ENCODE measurements around the gene CD244. TPM values are rescaled to one million over a fixed set of nuclear protein-coding genes. Genes with fewer than 3 reads are reported as not detected.

CD244 gene
- total and polyA plus RNA-seq, 7 donors: 0.03 to 0.63 (median 0.09) TPM; not detected in 3

DNA sequence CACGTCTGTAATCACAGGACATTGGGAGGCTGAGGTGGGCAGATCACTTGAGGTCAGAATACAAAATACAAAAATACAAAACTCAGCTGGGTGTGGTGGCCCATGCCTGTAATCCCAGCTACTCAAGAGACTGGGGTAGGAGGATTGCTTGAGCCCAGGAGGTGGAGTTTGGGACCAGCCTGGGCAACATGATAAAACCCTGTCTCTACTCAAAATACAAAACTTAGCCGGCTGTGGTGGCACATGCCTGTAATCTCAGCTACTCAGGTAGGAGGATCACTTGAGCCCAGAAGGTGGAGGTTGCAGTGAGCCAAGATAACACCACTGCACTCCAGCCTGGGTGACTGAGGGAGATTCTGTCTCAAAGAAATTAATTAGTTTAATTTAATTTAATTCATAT is 28.8 kb upstream of the CD244 start:
- no peak overlapping the region for H3K4me3 ChIP-seq
- intact Hi-C loops (cut with DNase I): no loop called here
- TF ChIP-seq, protein P1, sequence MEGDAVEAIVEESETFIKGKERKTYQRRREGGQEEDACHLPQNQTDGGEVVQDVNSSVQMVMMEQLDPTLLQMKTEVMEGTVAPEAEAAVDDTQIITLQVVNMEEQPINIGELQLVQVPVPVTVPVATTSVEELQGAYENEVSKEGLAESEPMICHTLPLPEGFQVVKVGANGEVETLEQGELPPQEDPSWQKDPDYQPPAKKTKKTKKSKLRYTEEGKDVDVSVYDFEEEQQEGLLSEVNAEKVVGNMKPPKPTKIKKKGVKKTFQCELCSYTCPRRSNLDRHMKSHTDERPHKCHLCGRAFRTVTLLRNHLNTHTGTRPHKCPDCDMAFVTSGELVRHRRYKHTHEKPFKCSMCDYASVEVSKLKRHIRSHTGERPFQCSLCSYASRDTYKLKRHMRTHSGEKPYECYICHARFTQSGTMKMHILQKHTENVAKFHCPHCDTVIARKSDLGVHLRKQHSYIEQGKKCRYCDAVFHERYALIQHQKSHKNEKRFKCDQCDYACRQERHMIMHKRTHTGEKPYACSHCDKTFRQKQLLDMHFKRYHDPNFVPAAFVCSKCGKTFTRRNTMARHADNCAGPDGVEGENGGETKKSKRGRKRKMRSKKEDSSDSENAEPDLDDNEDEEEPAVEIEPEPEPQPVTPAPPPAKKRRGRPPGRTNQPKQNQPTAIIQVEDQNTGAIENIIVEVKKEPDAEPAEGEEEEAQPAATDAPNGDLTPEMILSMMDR (IDR thresholded peaks at IDR 0.05): no peak
- H3K27ac ChIP-seq: no peak overlapping the region
- ATAC-seq (no peak), DNase-seq (no peak)
- peaks cover 0 to 2% (median 0%) of the 10 kb centered on the region in 3 donors for H3K27me3 ChIP-seq (ENCODE audit: insufficient read depth in 3 of 3, low read length in 2 of 3)
- no peaks in the 10 kb centered on the region for H3K36me3 ChIP-seq (ENCODE audit: insufficient read depth in 1 of 2, low read depth in 1 of 2)
- WGBS, 3 donors: 56 to 69% (median 59%) methylated on average over 2 of the region's 2 CpGs
- H3K9me3 ChIP-seq: no peaks in the 10 kb centered on the region
- H3K4me1 ChIP-seq: no peaks in the 10 kb centered on the region

DNA sequence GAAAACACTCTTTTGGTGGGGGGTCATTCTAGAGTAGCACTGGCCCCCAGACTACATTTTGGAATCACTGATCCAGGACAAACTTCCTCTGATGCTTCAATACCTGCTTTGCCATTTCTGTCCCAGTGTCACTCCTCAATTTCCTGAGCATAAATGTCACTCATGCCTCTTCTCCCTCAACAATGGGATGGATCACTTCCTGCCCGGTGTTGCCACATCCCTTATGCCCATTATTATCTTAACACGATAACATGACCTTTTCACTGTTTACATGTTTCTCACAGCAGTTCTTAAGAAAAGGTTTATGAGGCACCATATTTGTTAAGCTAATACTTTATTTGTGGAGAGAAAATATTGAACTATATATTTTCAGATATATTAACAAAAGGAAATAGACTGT is 26.2 kb upstream of the CD244 start:
- Histone ChIP-seq H3K4me1 (no peaks in the 10 kb centered on the region), H3K27ac (no peak overlapping the region), H3K4me3 (no peak overlapping the region), H3K9me3 (no peaks in the 10 kb centered on the region), H3K27me3 (ENCODE audit: insufficient read depth in 3 of 3, low read length in 2 of 3) (peaks cover 0 to 2% (median 2%) of the 10 kb centered on the region in 3 donors), H3K36me3 (ENCODE audit: insufficient read depth in 1 of 2, low read depth in 1 of 2) (no peaks in the 10 kb centered on the region)
- DNase-seq: no peak
- WGBS, 3 donors: 33 to 55% (median 40%) methylated on average over 2 of the region's 2 CpGs
- no peak for ATAC-seq
- TF ChIP-seq, protein P1 (IDR thresholded peaks at IDR 0.05): no peak
- intact Hi-C loops (cut with DNase I): no loop called here

DNA sequence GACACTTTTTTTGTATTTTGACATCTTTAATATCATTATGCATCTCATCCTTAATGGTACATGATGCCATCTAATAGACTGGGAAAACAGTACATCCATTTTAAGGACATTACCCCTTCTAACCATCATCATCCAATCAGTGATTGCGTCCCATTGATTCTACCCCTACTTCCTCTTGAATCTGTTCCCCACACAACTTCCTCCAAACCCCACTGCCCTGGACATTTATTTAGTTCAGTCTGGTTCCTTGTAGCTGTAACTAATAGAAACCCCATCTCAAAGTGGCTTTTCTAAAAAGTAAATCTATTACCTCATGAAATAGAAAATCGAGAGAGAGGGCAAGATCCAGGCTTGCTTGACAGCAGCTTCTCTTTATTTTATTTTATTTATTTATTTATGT is 24.4 kb upstream of the CD244 start:
- H3K4me3 ChIP-seq: no peak overlapping the region
- H3K27ac ChIP-seq: no peak overlapping the region
- TF ChIP-seq, protein P1 (IDR thresholded peaks at IDR 0.05): no peak
- intact Hi-C loops (cut with DNase I): no loop called here
- WGBS, 3 donors: 76 to 84% (median 78%) methylated on average over 2 of the region's 2 CpGs
- no peaks in the 10 kb centered on the region for H3K9me3 ChIP-seq
- H3K36me3 ChIP-seq (ENCODE audit: insufficient read depth in 1 of 2, low read depth in 1 of 2): no peaks in the 10 kb centered on the region
- no peak for DNase-seq
- no peak for ATAC-seq
- no peaks in the 10 kb centered on the region for H3K4me1 ChIP-seq
- peaks cover 0 to 2% (median 2%) of the 10 kb centered on the region in 3 donors for H3K27me3 ChIP-seq (ENCODE audit: insufficient read depth in 3 of 3, low read length in 2 of 3)

DNA sequence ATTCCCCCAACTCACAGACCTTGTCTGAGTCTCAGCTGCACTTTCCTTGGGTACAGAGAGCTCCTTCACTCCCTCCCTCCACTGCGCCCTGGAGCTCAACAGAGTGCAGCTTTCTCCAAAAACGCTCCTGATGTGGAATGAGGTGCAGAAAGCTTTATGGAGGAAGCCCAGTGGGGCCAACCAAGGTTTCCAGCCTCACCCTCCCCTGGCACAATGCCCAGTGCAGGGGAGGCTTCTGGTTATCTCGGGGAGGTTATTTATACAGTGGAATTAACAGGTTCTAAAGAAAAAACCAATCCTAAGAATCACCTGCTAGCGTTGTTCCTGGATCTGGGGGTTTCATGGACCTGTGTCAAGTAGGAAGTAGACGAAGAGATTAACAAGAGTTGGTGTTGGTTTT is 22.4 kb upstream of the CD244 start, which contains the start of gene ITLN1:
Gene ITLN1, minus strand, starts transcription at position 139 of the 400 bp plus-strand sequence. CDS start 303 bp downstream, outside the sequence.
- no peak for DNase-seq
- 52 to 65% (median 55%) methylated on average over 5 of the region's 5 CpGs for WGBS, 3 donors
- H3K27me3 ChIP-seq (ENCODE audit: insufficient read depth in 3 of 3, low read length in 2 of 3): peaks cover 0 to 2% (median 2%) of the 10 kb centered on the region in 3 donors
- no peak within 1 kb of the TSS for H3K4me3 ChIP-seq
- no peaks in the 10 kb centered on the region for H3K9me3 ChIP-seq
- no peak for ATAC-seq
- H3K4me1 ChIP-seq: no peaks in the 10 kb centered on the region
- TF ChIP-seq, protein P1 (IDR thresholded peaks at IDR 0.05): no peak
- no peak within 1 kb of the TSS for H3K27ac ChIP-seq
- intact Hi-C loops (cut with DNase I): no loop called here
- H3K36me3 ChIP-seq (ENCODE audit: insufficient read depth in 1 of 2, low read depth in 1 of 2): no peaks in the 10 kb centered on the region

DNA sequence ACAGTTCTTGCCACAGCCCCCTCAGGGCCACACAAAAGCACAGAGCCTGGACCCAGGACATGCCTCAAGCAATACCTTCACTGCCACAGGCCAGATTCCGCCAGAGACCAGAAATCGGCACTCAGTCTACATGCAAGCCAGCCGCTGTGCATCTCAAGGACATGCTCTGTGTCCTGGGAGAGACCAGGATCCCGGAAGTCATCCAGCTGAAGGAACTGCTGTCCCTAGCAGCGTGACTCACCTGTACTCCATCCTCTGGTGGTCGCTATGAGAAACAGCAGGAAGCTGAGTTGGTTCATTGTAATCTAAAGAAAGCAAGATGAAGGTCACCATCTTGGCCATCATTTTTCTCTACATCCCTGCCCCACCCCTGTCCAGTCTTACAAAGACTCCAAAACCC is 21.9 kb upstream of the CD244 start:
- TF ChIP-seq, protein P1 (IDR thresholded peaks at IDR 0.05): no peak
- Histone ChIP-seq H3K4me1 (no peaks in the 10 kb centered on the region), H3K9me3 (no peaks in the 10 kb centered on the region), H3K36me3 (ENCODE audit: insufficient read depth in 1 of 2, low read depth in 1 of 2) (no peaks in the 10 kb centered on the region), H3K27me3 (ENCODE audit: insufficient read depth in 3 of 3, low read length in 2 of 3) (peaks cover 0 to 2% (median 2%) of the 10 kb centered on the region in 3 donors), H3K4me3 (no peak overlapping the region), H3K27ac (no peak overlapping the region)
- WGBS, 3 donors: 67 to 76% (median 67%) methylated on average over 6 of the region's 6 CpGs
- intact Hi-C loops (cut with DNase I): no loop called here
- ATAC-seq: no peak
- no peak for DNase-seq

Measured in psoas muscle (tissue), 8 donors.